IPS DF 19.7 (cell line): ENCODE results near the gene POLR2L.
A peak's percentile ranks its signal among the peaks of the same experiment; 100 is the strongest.

Source experiments
- DNase-seq: peaks from one replicate; pipeline ENCODE4 v3.0.0-alpha.2; 2013; ENCODE audit warnings: low read depth, low spot score

The POLR2L gene

GRCh38 chr11:811446-812245 lies 30.7 kb downstream of the POLR2L start:
- DNase-seq: no peak

GRCh38 chr11:810040-810567 lies 32.2 kb downstream of the POLR2L start:
- DNase-seq: no peak

GRCh38 chr11:809287-810039 lies 32.9 kb downstream of the POLR2L start, which contains the start of gene RPLP2:
Gene RPLP2, plus strand, starts transcription at chr11:809967. Its CDS starts 268 bp downstream, at chr11:810235.
- DNase-seq: peak; percentile 78

- no peak for DNase-seq
Measured at GRCh38 chr11:808427-809286, 33.7 kb downstream of the POLR2L start.

GRCh38 chr11:804599-804964 lies 37.7 kb downstream of the POLR2L start:
- DNase-seq: no peak

- no peak for DNase-seq
Measured at GRCh38 chr11:803770-804598, 38.3 kb downstream of the POLR2L start.

- no peak for DNase-seq
Measured at GRCh38 chr11:803467-803742, 38.9 kb downstream of the POLR2L start.

GRCh38 chr11:802693-803466 lies 39.4 kb downstream of the POLR2L start:
- DNase-seq: no peak

- no peak for DNase-seq
Measured at GRCh38 chr11:802018-802617, 40.2 kb downstream of the POLR2L start.

GRCh38 chr11:801097-801780 lies 41.1 kb downstream of the POLR2L start:
- no peak for DNase-seq

GRCh38 chr11:800473-800872 lies 41.9 kb downstream of the POLR2L start:
- DNase-seq: no peak

- no peak for DNase-seq
Measured at GRCh38 chr11:799641-800316, 42.5 kb downstream of the POLR2L start.

- DNase-seq: no peak
Measured at GRCh38 chr11:798093-798713, 44.1 kb downstream of the POLR2L start, which contains the start of gene SLC25A22. Gene SLC25A22, minus strand, starts transcription at chr11:798281. Its CDS starts 3,275 bp downstream, at chr11:795006.

- no peak for DNase-seq
Measured at GRCh38 chr11:797296-798092, 44.8 kb downstream of the POLR2L start.

GRCh38 chr11:796565-797295 lies 45.6 kb downstream of the POLR2L start:
- no peak for DNase-seq
